ENCODE measurements around the gene DGKI.

DGKI gene

DNA sequence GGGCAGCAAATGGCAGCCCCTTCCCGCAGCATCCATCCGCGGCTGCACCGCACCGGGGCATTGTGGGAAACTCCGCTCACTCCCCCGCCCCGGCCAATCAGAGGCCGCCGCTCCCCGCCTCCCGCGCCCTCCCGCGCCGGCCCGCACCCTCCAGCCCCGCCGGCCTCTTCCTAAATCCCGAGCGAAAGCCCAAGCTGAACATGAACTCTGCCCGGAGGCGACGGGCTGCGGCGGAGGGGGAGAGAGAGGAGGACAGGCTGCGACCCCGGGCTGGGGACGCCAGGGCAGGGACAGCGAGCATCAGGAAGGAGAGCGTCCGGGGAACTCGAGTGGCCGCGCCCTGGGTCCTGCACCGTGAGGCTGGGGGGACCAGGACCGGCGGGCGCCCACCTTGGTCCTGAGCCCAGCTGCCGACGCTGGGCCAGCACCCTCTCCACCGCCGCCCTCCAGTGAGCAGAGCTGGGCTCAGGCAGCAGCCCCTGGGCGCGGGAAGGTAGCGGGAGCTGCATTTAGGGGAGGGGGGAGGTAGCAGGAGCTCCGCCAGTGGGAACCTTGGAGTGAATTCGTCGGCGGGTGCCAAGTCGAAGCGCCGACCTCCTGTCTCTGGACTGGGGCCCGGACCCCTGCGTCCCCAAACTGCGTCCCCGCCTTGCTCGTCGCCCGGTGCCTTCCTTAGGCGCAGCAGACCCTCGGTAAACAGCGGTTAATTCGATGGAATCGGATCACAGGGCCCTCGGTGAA is at the start of gene DGKI:
DGKI (minus strand) TSS at position 148 of the 741 bp plus-strand sequence.
- DNase-seq (ENCODE audit: insufficient read length, low spot score) (no peak), FAIRE-seq (no peak)

DNA sequence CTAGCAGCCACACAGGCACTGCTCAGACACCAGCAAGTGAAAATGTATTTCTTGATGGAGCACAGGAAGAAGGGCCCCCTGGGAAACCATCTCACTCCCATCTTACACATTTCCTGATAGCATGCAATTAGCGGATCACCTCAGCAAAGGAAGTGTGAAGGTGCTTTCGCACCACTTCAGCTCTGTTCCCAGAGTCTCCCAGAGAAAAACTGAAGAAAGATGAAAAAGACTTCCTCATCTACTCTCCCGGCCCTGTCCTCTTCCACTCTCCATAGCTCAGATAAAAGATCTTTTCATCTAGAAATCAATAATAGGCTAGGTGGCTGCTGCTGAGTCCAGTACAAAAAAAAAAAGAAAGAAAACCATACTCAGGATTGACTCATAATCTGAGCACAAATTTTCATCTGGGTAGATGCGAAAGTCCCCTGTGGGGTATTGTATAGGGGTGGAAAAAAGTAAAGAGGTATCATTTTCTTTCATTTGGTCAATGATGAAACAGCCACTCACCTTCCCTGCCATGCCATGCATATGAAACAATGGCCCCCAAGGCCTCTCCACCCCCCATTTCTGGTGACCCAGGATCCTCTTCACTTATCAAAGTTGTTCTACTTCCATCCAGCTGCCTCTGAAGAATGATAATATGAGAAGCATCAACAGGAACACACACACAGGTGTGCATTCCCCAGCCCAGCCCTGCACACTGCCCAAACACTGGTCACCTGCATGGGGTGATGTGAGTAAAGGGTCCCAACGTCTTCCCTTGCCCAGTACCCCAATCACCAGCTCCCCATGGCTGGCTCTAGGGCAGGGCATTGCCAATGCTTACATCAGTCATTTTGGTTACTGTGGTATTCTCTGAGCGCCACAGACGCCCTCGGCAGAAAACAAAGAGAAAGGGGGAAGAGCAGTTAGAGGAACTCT is 48.8 kb upstream of the DGKI start:
- no peak for DNase-seq (ENCODE audit: insufficient read length, low spot score)
- FAIRE-seq = no peak

DNA sequence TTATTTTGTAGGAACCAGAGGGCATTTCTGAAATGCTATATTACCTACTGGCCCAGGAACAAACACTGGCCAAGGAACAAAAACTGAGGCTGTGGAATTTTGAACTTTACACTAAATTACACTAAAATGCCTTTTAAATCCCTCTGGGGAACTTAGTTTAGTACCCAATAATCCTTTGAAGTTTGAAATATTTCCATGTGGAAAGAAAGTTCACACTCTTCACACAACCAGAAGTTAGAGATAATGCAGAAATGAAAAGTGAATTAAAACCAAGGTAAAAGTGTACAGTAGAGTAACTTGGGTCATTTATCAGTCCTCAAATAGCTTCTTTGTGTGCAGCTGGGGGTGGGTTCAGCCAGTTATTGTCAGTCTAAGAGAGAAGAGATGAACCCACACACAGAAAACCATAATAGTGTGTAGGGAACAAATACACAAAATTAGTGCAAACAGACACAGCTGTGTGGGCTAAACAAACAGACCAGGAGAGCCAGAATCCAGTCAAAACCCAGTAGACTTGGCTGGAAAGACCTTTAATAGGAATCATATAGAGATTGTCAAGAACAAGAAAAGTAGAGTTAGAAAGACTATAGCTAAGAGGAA is 46.5 kb upstream of the DGKI start:
- FAIRE-seq (no peak), DNase-seq (ENCODE audit: insufficient read length, low spot score) (no peak)

DNA sequence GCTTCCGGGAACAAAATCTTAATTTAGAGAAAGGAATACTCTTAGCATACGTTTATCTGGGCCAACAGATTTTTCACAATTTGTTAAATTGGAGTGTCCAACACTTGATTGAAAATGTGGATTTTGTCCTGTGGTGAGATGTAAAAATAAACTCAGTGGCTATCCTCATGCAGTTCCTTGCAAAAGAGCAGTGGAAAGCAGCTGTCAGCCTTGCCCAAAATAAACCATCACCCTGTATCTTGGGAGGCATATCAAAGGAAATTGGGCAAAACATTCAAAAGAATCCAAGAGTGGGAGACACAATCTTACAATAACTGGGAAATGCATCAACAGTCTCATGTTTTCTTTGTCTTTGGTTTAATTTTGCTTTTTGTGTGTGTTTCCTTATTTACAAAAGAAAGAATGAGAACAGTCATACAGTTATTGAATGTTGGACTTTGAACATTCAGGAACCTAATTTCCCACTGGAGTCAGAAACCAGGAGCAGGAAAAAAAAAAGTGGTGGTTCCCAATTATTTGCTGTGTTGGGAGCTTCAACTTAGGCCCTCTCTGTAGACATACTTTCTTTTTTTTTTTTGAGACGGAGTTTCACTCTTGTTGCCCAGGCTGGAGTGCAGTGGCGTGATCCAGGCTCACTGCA is 44.4 kb upstream of the DGKI start:
- DNase-seq (ENCODE audit: insufficient read length, low spot score) (no peak), FAIRE-seq (no peak)

DNA sequence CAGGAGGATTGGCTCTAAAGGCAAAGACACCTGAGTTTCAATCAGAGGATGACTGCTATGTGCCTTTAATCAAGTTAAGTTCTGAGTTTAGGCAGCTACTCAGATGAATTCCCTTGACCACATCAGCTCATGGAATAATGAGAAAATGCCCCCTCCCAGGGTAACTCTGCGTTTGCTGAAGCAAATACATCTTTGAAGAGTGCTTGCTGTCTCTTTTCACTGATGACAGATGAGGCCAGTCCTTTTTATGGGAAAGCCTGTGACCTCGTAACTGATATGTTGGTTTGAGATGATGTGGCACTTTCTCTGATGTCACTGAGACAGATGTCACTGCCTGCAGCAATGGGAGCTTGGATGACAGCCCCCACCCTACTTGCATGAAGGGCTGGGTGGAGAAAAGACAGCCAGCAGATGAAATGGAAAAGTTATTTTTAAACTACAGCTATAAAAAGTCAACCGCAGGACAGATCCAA is 43.7 kb upstream of the DGKI start:
- no peak for FAIRE-seq
- no peak for DNase-seq (ENCODE audit: insufficient read length, low spot score)

DNA sequence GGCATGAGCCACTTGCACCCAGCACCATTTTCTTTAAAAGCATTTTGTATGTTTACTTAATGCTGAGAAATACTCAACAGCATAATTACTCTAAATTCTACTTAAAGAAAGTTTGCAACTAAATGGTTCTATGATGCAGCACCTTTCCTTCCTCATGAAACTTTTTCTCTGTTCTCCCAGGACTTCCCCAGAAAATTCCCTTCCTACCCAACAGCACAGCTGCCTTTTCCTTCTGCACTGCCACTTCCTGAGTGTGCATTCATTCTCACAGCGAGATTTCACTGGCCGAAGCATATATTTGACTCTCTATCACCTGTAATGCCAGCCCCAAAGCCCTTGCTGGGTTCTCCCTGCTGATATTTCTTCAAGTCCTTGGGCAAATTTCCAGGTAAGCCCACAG is 41.5 kb upstream of the DGKI start:
- no peak for FAIRE-seq

DNA sequence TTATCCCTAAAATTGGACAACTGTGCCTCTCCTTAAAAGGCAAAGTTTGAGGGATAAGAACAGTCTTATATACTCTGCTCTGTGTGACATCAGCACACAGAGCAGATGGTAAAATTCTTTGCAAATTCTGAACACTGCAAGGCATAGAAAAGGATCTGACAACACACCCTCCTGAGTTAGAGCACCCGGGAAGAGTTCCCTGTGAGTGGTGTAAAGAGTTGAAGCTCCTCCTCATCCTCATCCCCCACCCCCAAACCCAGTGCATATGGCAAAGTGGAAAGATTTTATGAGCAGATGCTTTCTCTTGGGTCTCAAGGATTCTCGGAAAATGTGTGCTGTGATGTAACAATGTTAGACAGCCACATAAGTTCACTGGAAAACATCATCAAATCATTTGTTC is 40.0 kb upstream of the DGKI start:
- no peak for FAIRE-seq

More for the DNA sequence above, 41.5 kb upstream of the DGKI start:
- DNase-seq (ENCODE audit: insufficient read length, low spot score) = no peak

DNA sequence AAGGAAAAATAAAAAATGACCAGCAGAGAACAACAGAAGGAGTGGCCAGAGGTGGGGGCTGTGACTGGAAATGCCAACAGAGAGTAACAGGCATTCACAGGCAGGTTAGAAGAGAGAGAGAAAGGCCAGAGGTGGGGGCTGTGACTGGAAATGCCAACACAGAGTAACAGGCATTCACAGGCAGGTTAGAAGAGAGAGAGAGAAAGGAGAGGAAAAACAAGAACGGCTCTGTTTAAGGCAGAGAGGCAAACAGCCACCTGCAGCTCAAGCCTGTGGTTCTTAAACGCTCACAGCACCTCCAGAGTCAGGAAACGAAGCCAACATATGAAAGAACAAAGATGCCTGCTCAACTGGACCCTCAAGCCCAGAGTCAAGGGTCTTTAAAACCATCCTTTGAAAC is 39.5 kb upstream of the DGKI start:
- FAIRE-seq = no peak
- DNase-seq (ENCODE audit: insufficient read length, low spot score) = no peak

More for the DNA sequence above, 40.0 kb upstream of the DGKI start:
- DNase-seq (ENCODE audit: insufficient read length, low spot score) = no peak

DNA sequence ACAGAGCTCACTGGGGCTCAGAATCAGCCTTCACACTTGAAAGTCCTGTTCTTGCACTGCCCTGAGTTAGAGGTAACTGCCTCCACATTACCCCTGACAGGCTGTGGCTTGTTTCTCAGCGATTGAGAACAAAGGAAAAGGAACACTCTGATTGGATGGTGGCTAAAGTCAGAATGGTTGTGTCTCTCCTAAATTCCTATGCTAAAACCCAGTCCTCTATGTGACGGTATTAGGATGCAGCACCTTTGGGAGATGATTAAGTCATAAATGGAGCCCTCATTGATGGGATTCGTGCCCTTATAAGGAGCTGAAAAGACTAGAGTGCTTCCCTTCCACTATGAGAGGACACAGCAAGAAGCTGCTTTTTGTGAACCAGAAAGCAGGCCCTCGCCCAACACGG is 38.9 kb upstream of the DGKI start:
- no peak for FAIRE-seq

DNA sequence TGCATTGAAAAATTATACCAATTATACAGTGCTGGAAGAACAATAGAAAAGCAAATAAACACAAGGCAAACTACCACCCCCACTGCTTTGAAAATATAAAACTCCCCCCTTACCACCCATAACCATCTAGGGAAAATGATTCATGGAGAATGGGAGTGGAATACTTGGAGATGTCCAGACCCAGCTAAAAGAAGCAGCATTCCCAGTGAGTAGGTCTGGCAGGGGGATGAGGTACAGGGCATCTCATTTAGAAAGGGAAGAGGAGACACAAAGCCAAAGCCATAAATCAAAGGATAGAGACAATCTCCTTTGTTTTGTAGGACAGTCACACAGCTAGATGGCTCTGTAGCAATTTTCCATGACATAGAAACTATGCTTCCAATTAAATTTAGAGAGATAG is 36.0 kb upstream of the DGKI start:
- DNase-seq (ENCODE audit: insufficient read length, low spot score) = no peak

More for the DNA sequence above, 38.9 kb upstream of the DGKI start:
- no peak for DNase-seq (ENCODE audit: insufficient read length, low spot score)

DNA sequence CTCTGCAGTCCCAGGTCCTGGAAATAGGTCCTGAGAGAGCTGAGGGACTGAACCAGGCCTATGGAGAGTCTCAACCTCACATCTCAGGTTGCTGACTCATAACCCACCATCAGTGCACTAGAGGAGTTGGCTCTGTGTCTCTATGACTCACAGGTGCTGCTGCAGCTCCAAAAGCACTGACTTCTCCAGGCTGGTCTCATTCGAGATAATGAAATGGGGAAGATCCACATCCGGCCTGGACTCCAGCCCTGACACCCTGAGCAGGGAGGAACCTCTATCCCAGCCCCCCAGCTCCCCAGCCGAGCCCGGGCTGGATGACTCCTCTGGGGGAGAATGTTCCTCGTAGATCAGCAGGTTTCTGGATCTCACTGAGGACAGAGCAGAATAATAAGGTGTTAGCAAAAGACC is 35.5 kb upstream of the DGKI start:
- DNase-seq (ENCODE audit: insufficient read length, low spot score) = peak; percentile 74
- FAIRE-seq = no peak

More for the DNA sequence above, 36.0 kb upstream of the DGKI start:
- no peak for FAIRE-seq

DNA sequence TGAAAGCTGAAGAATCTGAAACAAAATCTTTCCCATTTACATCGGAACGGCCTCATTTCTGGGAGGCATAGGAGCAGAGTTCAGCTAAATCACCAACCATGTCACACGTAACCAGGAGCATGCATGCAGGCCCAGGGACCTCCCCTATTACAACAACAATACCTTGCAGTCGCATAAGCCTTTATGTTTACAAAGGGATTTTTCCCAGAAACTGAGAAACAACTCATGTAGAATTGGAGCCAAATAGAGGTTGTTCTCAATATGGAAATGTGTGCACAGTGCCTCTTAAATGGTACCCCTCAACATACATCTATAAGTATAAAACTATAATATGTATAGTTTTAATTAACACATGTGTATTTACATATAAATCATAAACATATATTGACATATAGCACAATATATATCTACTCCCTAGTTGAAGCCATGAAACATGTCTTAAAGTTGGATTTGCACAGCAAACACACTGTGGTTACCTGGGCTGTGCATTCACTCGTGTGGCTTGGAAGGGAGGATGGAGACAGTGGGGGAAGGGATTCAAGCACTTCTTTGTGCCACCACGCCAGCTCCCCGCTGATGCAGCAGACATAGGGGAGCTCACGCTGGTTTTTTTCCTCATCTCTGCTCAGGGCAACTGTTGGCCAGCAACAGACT is 35.0 kb upstream of the DGKI start:
- FAIRE-seq (no peak), DNase-seq (ENCODE audit: insufficient read length, low spot score) (no peak)

DNA sequence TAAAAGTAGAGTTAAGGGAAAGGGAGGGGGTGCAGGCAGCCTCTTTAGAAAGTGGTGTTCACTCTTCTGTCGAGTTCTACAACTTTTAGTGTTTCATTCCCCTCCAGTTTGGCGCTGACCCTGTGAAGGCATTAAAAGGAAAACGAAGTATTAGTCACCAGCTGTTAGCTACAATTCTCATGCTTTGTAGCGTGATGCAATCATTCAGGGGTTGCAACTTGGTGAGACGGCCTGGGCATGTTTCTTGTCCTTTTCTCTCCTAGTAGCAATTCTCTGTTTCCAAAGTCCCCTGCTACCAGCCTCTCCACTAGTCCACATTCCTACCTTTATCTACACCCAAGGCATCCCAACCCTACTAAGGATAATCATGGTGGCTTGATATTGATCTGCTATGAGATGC is 33.7 kb upstream of the DGKI start:
- FAIRE-seq (no peak), DNase-seq (ENCODE audit: insufficient read length, low spot score) (no peak)

DNA sequence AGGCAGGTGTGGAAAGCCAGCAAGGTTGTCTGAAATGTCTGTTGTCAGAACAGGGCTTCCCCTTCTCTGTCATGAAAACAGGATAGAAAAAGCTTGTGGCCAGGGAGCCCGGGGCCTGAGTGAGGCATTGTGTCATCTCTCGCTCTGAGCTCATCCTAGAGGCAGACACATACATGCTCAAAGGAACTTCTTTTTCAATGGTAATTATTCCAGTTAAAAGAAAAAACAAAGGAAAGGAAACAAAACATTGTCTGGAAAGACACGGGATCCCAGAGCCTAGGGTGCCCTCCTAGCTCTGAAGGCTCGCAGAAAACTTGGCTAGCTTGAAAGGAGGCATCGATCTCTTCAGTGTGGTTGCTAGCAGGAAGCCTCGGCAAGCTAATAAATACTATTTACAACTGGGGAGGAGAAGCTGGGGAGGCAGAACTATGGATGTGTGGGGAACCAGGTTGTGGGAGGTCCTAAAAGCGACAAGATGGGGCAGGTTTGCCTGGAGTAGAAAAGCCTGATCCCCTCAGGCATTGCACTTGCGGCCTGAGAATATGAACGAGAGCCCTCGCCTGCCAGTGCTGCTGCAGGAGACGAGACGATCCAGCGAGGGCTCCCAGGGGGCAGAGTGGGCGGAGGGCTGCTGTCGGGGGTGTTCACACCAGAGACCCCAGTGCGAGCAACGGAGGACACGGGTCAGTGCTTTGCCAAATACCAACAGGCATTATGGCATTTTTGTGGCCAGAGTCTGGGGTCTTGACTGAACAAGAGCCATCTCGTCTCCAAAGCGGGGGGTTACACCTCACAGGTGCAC is 32.8 kb upstream of the DGKI start:
- no peak for FAIRE-seq
- no peak for DNase-seq (ENCODE audit: insufficient read length, low spot score)

DNA sequence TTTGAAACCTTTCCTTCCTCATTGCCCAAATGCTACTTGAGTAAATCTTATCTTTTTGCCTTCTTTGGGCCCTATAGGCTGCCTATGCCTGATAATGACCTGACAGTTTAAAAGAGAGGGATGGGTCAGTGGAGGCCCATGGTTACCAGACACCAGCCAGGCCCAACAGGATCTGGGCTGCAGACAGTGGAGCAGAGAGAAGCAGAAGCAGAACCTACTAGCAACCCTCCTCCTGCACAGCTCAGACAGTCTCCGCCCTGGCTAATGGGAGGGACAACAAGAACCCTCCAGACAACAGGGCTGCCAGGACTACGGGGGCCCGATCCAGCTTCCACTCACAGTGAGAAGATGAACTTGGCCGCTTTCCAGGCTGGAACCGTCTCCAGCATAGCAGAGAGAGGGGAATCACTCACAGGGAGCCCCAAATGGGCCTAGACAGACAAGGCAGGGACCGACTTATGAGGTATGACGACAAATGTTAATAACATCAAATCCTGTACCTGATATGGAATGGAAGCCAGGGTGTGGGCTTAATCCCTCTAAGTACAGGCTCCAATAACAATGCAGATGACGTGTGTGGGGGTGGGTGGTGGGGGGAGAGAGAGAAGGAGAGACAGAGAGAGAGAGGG is 31.7 kb upstream of the DGKI start:
- FAIRE-seq (no peak), DNase-seq (ENCODE audit: insufficient read length, low spot score) (no peak)

DNA sequence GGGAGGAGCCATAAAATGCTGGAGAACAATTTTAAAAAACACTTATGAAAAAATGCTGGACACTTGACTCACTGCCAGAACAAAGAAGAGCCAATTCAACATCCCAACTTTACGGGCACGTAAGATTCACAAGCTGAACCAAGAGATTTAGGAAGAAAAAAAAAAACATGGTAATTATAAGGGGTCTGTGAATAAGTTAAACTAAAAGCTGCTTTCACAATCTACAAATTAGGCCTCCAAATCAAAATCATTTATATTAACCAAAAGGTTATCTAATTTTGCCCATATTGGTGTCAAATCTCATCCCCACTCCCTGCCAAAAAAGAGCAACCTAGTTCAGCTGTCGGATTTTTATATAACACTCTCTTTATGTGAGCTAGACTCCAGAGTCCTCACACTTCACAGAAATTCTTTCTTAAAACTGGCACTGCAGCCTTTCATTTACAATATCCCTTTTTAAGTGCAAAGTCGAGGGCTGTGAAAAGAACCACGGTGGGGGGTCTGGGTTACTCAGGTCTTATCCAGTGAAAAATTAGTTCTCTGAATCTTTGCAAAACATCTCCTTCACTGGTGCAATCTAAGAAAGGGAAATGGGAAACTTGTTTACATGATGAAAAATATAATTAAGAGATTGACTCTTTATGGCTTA is 30.4 kb upstream of the DGKI start:
- FAIRE-seq (no peak), DNase-seq (ENCODE audit: insufficient read length, low spot score) (no peak)

DNA sequence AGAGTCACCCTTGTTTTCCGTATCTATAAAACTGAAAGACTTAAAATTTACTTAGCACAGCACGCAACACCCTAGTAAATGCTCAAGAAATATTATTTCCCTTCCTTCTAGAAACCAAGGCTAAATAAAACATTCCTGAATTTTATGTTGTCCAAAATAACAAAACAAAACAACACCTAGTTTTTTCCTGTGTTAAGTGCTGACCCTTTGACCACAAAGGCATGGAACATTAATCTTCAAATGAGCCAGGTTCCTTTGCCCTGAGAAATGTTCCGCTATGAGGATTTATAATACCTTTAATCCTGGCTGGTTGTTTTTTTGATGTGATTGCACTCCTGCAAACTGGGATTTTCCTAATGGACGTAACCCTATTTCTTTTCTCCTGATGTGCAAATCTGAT is 29.0 kb upstream of the DGKI start:
- FAIRE-seq (no peak), DNase-seq (ENCODE audit: insufficient read length, low spot score) (no peak)

DNA sequence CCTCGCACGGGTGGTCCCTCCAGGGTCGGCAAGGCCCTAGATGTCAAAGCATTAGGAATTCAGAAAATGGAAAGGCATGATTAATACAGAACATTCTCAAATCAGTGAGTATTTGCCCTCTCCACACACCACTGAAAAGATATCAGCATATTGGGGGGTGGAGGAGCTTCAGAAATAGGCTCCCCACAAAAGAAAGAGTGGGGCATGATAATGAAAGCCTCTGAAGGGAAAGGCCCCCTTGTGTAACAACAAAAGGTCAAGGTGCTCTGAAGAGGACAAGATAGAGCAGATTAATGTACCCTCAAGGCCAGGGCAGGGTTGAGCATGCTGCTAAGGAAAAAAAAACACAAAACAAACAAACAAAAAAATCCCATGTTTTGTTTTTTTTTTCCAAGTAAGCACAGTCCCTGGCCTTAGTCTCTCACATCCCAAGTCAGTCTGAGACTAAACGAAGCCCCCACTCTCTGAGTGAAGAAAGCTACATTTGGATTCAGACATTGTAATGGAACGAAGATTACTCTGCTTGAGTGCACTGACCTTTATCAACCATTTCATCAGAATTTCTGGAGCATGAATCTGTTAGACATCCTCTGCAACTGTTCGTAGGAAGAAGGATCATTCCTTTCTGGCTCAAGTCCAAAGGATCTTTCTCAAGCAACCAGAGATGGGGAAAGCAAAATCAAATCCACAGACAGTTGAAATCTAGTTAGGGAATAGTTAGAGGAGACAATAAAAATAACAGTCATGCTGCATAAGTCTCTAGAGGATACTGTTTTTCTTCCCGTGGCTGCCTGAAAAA is 27.4 kb upstream of the DGKI start:
- peak; percentile 10 for DNase-seq (ENCODE audit: insufficient read length, low spot score)
- FAIRE-seq = no peak
